Activated CD4-positive, CD25-positive, alpha-beta regulatory T cell treated with anti-CD3 and anti-CD28 coated beads, Interleukin-2, amount 50 U/mL, for 16 hours (primary cell): ENCODE results near the gene CATSPER3.

Experiments
- DNase-seq: peaks from one replicate; pipeline ENCODE4 v3.0.0-alpha.2; 2020; ENCODE audit warnings: low read depth, low spot score

Gene CATSPER3

GRCh38 chr5:135041145-135041587 is 73.5 kb downstream of the CATSPER3 start:
- DNase-seq, result no peak

GRCh38 chr5:135041726-135042125 is 74.0 kb downstream of the CATSPER3 start:
- no peak for DNase-seq

GRCh38 chr5:135042595-135042994 is 74.9 kb downstream of the CATSPER3 start:
- no peak for DNase-seq

GRCh38 chr5:135045488-135045887 is 77.8 kb downstream of the CATSPER3 start:
- DNase-seq, result no peak

- DNase-seq, result no peak
Observed at GRCh38 chr5:135046661-135047346, 79.1 kb downstream of the CATSPER3 start.

- DNase-seq, result no peak
Observed at GRCh38 chr5:135047347-135047695, 79.6 kb downstream of the CATSPER3 start.

GRCh38 chr5:135048286-135048685 is 80.6 kb downstream of the CATSPER3 start:
- DNase-seq, result no peak

GRCh38 chr5:135048930-135049329 is 81.2 kb downstream of the CATSPER3 start:
- DNase-seq, result no peak

GRCh38 chr5:135050244-135050767 is 82.6 kb downstream of the CATSPER3 start:
- DNase-seq, result no peak

- DNase-seq, result no peak
Observed at GRCh38 chr5:135051399-135051798, 83.7 kb downstream of the CATSPER3 start.

- DNase-seq, result no peak
Observed at GRCh38 chr5:135051872-135052271, 84.2 kb downstream of the CATSPER3 start.

- no peak for DNase-seq
Observed at GRCh38 chr5:135052511-135053145, 84.9 kb downstream of the CATSPER3 start.

- no peak for DNase-seq
Observed at GRCh38 chr5:135053278-135053677, 85.6 kb downstream of the CATSPER3 start.

GRCh38 chr5:135053989-135054388 is 86.3 kb downstream of the CATSPER3 start:
- no peak for DNase-seq

- no peak for DNase-seq
Observed at GRCh38 chr5:135054546-135054945, 86.8 kb downstream of the CATSPER3 start.

- no peak for DNase-seq
Observed at GRCh38 chr5:135055396-135055795, 87.7 kb downstream of the CATSPER3 start.

GRCh38 chr5:135056316-135057030 is 88.8 kb downstream of the CATSPER3 start:
- DNase-seq, result no peak

- no peak for DNase-seq
Observed at GRCh38 chr5:135057233-135057632, 89.5 kb downstream of the CATSPER3 start.

GRCh38 chr5:135058331-135058732 is 90.6 kb downstream of the CATSPER3 start:
- no peak for DNase-seq

- no peak for DNase-seq
Observed at GRCh38 chr5:135059000-135059923, 91.6 kb downstream of the CATSPER3 start.

- no peak for DNase-seq
Observed at GRCh38 chr5:135060021-135060420, 92.3 kb downstream of the CATSPER3 start.
